Stimulated activated CD4-positive, alpha-beta T cell treated with anti-CD3 and anti-CD28 coated beads, Interleukin-12 subunit alpha, Interleukin-12 subunit beta, amount 100 ng/mL, for 48 hours (primary cell): ENCODE results near the gene ANKRD6.

Experiments
- DNase-seq, 3 donors: peaks; one replicate each; pipeline ENCODE4 v3.0.0-alpha.2; 2020; ENCODE audit warnings: low read depth in 2 of 3, low spot score in 1 of 3

Gene ANKRD6

GRCh38 chr6:89682991-89683390 lies 250.0 kb downstream of the ANKRD6 start:
- no peak for DNase-seq
